Smooth muscle cell (in vitro differentiated cells): ENCODE data around the gene UBE4A. TPM values are rescaled to one million over a fixed set of nuclear protein-coding genes. Genes with fewer than 3 reads are reported as not detected.

Source experiments
- DNase-seq: peaks from one replicate; lab custom pipeline; 2025; ENCODE audit not compliant: unreplicated experiment; lab: John Stamatoyannopoulos, UW
- H2AFZ ChIP-seq: fragments of 200-600 bp; sonication (generic); 2 replicates; pipeline ENCODE4 v1.6.0; 2016; ENCODE audit warnings: antibody characterized with exemption, low read depth, mild to moderate bottlenecking
- H3F3A ChIP-seq: fragments of 200-600 bp; sonication (generic); 2 replicates; pipeline ENCODE4 v1.6.0; 2017; ENCODE audit warnings: antibody characterized with exemption, low read depth
- H3K27ac ChIP-seq: fragments of 200-600 bp; sonication (generic); 2 replicates; pipeline ENCODE4 v1.5.1; 2016; ENCODE audit warnings: low read depth, mild to moderate bottlenecking
- H3K27me3 ChIP-seq: fragments of 200-600 bp; sonication (generic); 2 replicates; pipeline ENCODE4 v1.6.1; 2016; ENCODE audit warnings: low read depth, mild to moderate bottlenecking
- H3K36me3 ChIP-seq: fragments of 200-600 bp; sonication (generic); 2 replicates; pipeline ENCODE4 v1.5.1; 2016; ENCODE audit warnings: low read depth
- H3K4me1 ChIP-seq: fragments of 200-600 bp; sonication (generic); 2 replicates; pipeline ENCODE4 v1.5.1; 2016; ENCODE audit warnings: low read depth
- H3K4me2 ChIP-seq: fragments of 200-600 bp; sonication (generic); 2 replicates; pipeline ENCODE4 v1.6.0; 2016; ENCODE audit warnings: mild to moderate bottlenecking
- H3K4me3 ChIP-seq: fragments of 200-600 bp; sonication (generic); 2 replicates; pipeline ENCODE4 v1.5.1; 2016; ENCODE audit warnings: mild to moderate bottlenecking
- H3K79me2 ChIP-seq: fragments of 200-600 bp; sonication (generic); 2 replicates; pipeline ENCODE4 v1.6.0; 2016; ENCODE audit warnings: low read depth, mild to moderate bottlenecking
- H3K9ac ChIP-seq: fragments of 200-600 bp; sonication (generic); 2 replicates; pipeline ENCODE4 v1.6.0; 2016; ENCODE audit warnings: low read depth
- H3K9me3 ChIP-seq: fragments of 200-600 bp; sonication (generic); replicated peaks from 2 replicates; pipeline ENCODE4 v1.5.1; 2016; ENCODE audit warnings: low read depth
- H4K20me1 ChIP-seq: fragments of 200-600 bp; sonication (generic); 2 replicates; pipeline ENCODE4 v1.6.0; 2016; ENCODE audit warnings: low read depth
- WGBS: methylation state at CpG from one replicate; pipeline ENCODE4 v1.1.7; 2016; ENCODE audit warnings: low lambda C conversion rate; 5-methylcytosine and 5-hydroxymethylcytosine counted together
- polyA plus RNA-seq: library from polyadenylated mRNA; unstranded; fragments of >200 nt; fragmentation: Nextera tagmentation; extraction: Ambion mirVana; gene quantifications from 2 replicates; pipeline ENCODE4 v1.2.1, GENCODE V29; 2016
- total RNA-seq: library from RNA; depleted of rRNA; stranded (reverse); fragments of >200 nt; gene quantifications from 2 replicates; pipeline ENCODE4 v1.2.3, GENCODE V29; 2014
- TF ChIP-seq, protein P1 (sequence below): fragments of 200-600 bp; sonication (generic); IDR thresholded peaks from 2 replicates; pipeline ENCODE4 v1.5.1; 2017; ENCODE audit warnings: borderline replicate concordance, mild to moderate bottlenecking, antibody characterized with exemption; ENCODE audit not compliant: insufficient read depth, poor library complexity, severe bottlenecking

The UBE4A gene
- total and polyA plus RNA-seq, 2 experiments from 2014 or later: 17.3 to 52.4 TPM

DNA sequence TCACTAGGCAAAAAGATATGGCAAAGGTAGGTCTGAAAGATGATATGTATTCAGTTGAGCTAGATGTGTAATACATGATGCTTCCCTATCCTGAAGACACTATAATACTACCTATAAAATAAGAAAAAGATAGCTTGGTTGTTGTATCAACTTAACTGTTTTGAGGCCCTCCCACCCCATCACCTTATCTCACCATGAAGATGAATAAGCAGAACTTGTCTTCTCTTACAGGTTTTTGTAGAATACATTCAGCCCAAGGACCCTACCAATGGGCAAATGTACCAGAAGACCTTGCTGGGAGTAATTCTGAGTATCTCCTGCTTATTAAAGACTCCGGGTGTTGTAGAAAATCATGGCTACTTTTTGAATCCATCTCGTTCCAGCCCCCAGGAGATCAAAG, 13.9 kb downstream of the UBE4A start:
- H3K36me3 ChIP-seq: peaks cover 48% of the 10 kb centered on the region
- H3F3A ChIP-seq: no peaks in the 10 kb centered on the region
- DNase-seq: no peak
- no peak overlapping the region for H3K4me3 ChIP-seq
- no peak overlapping the region for H2AFZ ChIP-seq
- TF ChIP-seq, protein P1, sequence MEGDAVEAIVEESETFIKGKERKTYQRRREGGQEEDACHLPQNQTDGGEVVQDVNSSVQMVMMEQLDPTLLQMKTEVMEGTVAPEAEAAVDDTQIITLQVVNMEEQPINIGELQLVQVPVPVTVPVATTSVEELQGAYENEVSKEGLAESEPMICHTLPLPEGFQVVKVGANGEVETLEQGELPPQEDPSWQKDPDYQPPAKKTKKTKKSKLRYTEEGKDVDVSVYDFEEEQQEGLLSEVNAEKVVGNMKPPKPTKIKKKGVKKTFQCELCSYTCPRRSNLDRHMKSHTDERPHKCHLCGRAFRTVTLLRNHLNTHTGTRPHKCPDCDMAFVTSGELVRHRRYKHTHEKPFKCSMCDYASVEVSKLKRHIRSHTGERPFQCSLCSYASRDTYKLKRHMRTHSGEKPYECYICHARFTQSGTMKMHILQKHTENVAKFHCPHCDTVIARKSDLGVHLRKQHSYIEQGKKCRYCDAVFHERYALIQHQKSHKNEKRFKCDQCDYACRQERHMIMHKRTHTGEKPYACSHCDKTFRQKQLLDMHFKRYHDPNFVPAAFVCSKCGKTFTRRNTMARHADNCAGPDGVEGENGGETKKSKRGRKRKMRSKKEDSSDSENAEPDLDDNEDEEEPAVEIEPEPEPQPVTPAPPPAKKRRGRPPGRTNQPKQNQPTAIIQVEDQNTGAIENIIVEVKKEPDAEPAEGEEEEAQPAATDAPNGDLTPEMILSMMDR: no peak
- 92% methylated on average over 2 of the region's 2 CpGs for WGBS
- H3K4me2 ChIP-seq: no peak overlapping the region
- H3K27me3 ChIP-seq: no peaks in the 10 kb centered on the region
- H3K27ac ChIP-seq: no peak overlapping the region
- H3K4me1 ChIP-seq: no peaks in the 10 kb centered on the region
- no peaks in the 10 kb centered on the region for H3K79me2 ChIP-seq
- H3K9me3 ChIP-seq: no peaks in the 10 kb centered on the region
- H4K20me1 ChIP-seq: no peaks in the 10 kb centered on the region
- H3K9ac ChIP-seq: no peak overlapping the region

- H3K4me2 ChIP-seq: no peak overlapping the region
- no peak overlapping the region for H2AFZ ChIP-seq
- TF ChIP-seq, protein P1: no peak
- no peak for DNase-seq
- H3K9me3 ChIP-seq: no peaks in the 10 kb centered on the region
- no peak overlapping the region for H3K27ac ChIP-seq
- 97% methylated on average over 5 of the region's 5 CpGs for WGBS
- no peaks in the 10 kb centered on the region for H3K79me2 ChIP-seq
- no peaks in the 10 kb centered on the region for H4K20me1 ChIP-seq
- H3K27me3 ChIP-seq: no peaks in the 10 kb centered on the region
- H3F3A ChIP-seq: no peaks in the 10 kb centered on the region
- H3K36me3 ChIP-seq: peaks cover 48% of the 10 kb centered on the region
- no peak overlapping the region for H3K4me3 ChIP-seq
- H3K9ac ChIP-seq: no peak overlapping the region
- no peaks in the 10 kb centered on the region for H3K4me1 ChIP-seq
Measured at GRCh38 chr11:118373871-118374270, 14.5 kb downstream of the UBE4A start.

- H3K36me3 ChIP-seq: peaks cover 48% of the 10 kb centered on the region
- no peak overlapping the region for H3K4me3 ChIP-seq
- TF ChIP-seq, protein P1: no peak
- no peaks in the 10 kb centered on the region for H3K9me3 ChIP-seq
- DNase-seq: no peak
- no peak overlapping the region for H3K27ac ChIP-seq
- no peak overlapping the region for H3K9ac ChIP-seq
- H3F3A ChIP-seq: no peaks in the 10 kb centered on the region
- no peak overlapping the region for H2AFZ ChIP-seq
- H3K27me3 ChIP-seq: no peaks in the 10 kb centered on the region
- WGBS: 95% methylated on average over 3 of the region's 3 CpGs
- H3K4me1 ChIP-seq: no peaks in the 10 kb centered on the region
- no peak overlapping the region for H3K4me2 ChIP-seq
- no peaks in the 10 kb centered on the region for H3K79me2 ChIP-seq
- H4K20me1 ChIP-seq: no peaks in the 10 kb centered on the region
Measured at GRCh38 chr11:118374729-118375128, 15.3 kb downstream of the UBE4A start.

GRCh38 chr11:118375978-118376377, 16.6 kb downstream of the UBE4A start:
- H3K4me2 ChIP-seq: no peak overlapping the region
- no peak overlapping the region for H2AFZ ChIP-seq
- H3F3A ChIP-seq: no peaks in the 10 kb centered on the region
- no peak overlapping the region for H3K27ac ChIP-seq
- H3K4me1 ChIP-seq: no peaks in the 10 kb centered on the region
- H3K9me3 ChIP-seq: no peaks in the 10 kb centered on the region
- H3K9ac ChIP-seq: no peak overlapping the region
- no peak overlapping the region for H3K4me3 ChIP-seq
- DNase-seq: no peak
- no peaks in the 10 kb centered on the region for H3K79me2 ChIP-seq
- H4K20me1 ChIP-seq: no peaks in the 10 kb centered on the region
- TF ChIP-seq, protein P1: no peak
- H3K27me3 ChIP-seq: no peaks in the 10 kb centered on the region
- peaks cover 43% of the 10 kb centered on the region for H3K36me3 ChIP-seq
